ENCODE results near the gene SELENOF.

DNA sequence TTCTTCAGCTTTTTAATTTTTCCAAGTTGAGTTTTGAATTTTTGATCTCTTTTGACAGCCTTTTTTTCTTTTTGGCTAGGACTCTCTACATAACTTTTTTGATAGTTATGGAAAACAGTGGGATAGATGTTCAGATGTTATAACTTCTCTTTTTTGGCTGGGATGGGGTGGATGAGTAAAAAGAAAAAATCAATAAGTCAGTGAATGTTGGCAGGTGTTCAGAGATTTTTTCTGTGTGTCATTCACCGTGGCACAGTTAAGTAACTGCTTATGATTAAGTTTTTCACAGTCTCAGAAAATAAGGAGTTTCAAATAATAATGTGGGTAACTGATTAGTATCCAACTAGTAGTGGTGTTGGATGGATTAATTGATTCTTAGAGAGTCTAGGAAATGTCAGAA, 24.5 kb upstream of the SELENOF start:
- no peak for TF ChIP-seq ETV6 (conservative IDR thresholded peaks at IDR 0.05 in 1 of 2, IDR thresholded peaks at IDR 0.05 in 1 of 2; ENCODE audit: borderline replicate concordance in 1 of 2, low read depth in 1 of 2)
- TF ChIP-seq TAF1 (IDR thresholded peaks at IDR 0.05; ENCODE audit: borderline replicate concordance, low read depth, low read length) = no peak
- TF ChIP-seq ZNF622 (IDR thresholded peaks at IDR 0.05) = no peak
- no peak for TF ChIP-seq SMAD5 (IDR thresholded peaks at IDR 0.05; ENCODE audit: low read depth)
- no peak for TF ChIP-seq NFYB (IDR thresholded peaks at IDR 0.05; ENCODE audit: insufficient read depth, low read depth, low read length)
- no peak for TF ChIP-seq CREB1 (IDR thresholded peaks at IDR 0.05; ENCODE audit: low read depth)
- TF ChIP-seq RAD21 (IDR thresholded peaks at IDR 0.05; ENCODE audit: insufficient read depth, low read depth, low read length) = no peak
- TF ChIP-seq NR2C1 (IDR thresholded peaks at IDR 0.05) = no peak
- TF ChIP-seq TBL1XR1 (IDR thresholded peaks at IDR 0.05; ENCODE audit: low read depth, low read length) = no peak
- no peak for TF ChIP-seq E2F4 (IDR thresholded peaks at IDR 0.05; ENCODE audit: low read depth, low read length)
- no peak for TF ChIP-seq ZNF274 (IDR thresholded peaks at IDR 0.05; ENCODE audit: insufficient read depth, insufficient read length)
- TF ChIP-seq CHD2 (IDR thresholded peaks at IDR 0.05; ENCODE audit: borderline replicate concordance, low read depth, low read length) = no peak
- no peak for TF ChIP-seq MEF2A (IDR thresholded peaks at IDR 0.05; ENCODE audit: insufficient read depth, low read depth, low read length)
